GM08714 (cell line): Measurements from ENCODE around the gene GSE1.
"Not testable (repeated sequence)": the region's sequence is repeated elsewhere in the genome, so short reads cannot be mapped to it uniquely, and the experiment has no call there.

Experiments used
- H3K4me3 ChIP-seq: fragments of 200-500 bp; sonication (Bioruptor generic); 2 replicates; pipeline ENCODE4 v1.5.1; 2014; ENCODE audit warnings: mild to moderate bottlenecking, low read length, inconsistent platforms
- ZNF274 ChIP-seq: IDR thresholded peaks from 2 replicates; pipeline ENCODE4 v1.6.1; 2012; ENCODE audit warnings: mild to moderate bottlenecking, low read depth, low read length

The GSE1 gene

DNA sequence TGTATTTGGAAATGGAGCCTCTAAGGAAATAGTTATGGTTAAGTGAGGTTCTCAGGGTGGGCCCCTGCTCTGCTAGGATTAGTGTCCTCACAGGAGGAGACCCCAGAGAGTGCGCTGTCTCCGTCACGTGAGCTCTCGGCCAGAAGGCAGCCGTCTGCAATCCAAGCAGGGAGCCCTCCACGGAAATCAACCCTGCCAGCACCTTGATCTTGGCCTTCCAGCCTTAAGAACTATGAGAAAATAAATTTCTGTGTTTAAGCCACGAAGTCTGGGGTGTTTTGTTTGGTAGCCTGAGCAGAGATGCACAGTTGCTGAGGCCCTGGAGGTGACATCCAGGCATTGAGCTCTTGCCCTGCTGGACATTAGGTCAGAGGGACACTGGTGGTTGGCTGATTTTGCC, 32.4 kb upstream of the GSE1 start:
- no peak overlapping the region for H3K4me3 ChIP-seq
- no peak for TF ChIP-seq ZNF274

DNA sequence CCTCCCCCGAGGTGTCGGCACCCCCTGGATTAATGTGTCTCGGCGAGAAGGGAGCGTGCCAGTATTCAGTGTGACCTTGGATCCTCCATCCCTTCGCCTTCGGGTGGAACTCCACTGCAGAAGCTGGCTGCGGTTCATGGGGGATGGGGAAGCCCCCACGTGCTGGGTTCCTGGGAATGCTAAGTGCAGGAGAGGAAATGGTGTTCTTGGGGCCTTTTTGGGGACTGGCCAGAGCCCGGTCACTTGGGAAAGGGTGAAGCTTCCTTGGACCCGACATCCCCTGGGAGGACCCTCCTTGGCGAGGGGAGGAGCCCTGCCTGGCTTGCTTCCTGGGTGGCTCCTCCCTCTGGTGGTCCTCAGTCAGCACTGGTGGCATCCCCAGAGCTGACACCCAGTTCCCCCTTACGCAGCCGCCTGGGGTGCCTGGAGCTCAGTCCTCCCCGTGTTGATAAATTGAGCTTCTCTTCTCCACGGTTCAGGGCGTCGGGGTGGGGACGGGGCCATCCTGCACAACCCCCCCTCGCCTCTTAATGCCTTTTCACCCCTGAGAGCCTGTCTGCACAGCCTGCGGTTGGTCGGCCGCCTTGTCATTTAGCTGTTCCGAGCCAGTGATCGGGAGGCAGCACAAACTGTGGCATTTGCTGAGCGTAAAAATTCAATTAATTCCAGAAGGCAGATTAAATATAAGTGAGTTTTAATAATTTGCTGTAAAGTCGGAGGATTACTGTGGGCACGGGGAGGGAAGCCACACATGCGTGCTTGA, 30.7 kb upstream of the GSE1 start:
- TF ChIP-seq ZNF274: no peak
- no peak overlapping the region for H3K4me3 ChIP-seq

DNA sequence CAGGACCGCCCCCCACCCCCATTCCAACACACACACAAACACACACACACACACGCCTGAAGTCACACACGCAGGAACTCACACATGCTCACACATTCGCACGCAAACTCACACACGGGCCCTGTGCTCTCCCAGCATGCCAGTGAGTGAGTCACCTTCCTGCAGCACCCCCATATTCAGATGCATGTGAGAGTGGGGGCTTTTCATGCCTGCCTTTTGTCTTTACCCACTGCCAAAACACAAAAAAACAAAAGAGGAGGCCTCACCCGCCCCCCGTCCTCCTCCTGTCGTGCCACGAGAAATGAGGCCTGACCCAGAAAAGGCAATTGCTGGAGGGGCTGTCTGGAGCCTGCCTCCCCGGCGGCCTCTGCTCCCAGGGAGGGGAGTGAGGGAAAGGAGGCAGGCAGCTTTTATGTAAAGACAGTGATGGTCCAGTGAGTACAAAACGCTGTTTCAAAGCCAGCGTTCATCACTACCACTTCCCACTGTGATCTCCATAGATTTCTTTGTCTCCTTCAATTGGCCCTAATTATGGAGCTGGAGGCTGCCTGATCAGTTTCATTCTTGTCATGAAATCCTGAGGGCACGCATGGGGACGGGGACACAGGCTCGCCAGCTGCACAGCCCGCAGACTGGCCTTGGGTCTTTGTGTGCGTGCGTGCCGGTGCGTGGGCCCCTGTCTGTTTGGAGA, 29.5 kb upstream of the GSE1 start:
- TF ChIP-seq ZNF274: no peak
- no peak overlapping the region for H3K4me3 ChIP-seq

DNA sequence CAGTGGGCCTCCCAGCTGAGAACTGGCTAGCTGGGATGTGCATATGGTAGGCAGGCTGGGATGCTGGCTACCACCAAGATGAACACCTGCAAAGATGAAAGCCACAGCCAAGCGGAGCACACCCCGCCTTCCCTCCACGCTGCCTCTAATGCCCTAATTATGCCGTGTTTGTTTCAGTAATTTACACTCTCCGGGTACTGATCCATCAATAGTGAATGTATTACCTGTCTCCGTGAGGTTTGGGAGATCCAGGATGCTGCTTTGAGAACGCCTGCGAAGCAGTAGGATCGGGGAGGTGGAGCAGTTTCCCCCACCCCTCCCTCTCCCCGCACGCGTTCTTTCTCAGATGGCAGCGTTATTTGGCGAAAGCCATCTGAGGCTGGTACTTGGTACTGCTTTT, 28.9 kb upstream of the GSE1 start:
- TF ChIP-seq ZNF274: no peak
- H3K4me3 ChIP-seq: no peak overlapping the region

DNA sequence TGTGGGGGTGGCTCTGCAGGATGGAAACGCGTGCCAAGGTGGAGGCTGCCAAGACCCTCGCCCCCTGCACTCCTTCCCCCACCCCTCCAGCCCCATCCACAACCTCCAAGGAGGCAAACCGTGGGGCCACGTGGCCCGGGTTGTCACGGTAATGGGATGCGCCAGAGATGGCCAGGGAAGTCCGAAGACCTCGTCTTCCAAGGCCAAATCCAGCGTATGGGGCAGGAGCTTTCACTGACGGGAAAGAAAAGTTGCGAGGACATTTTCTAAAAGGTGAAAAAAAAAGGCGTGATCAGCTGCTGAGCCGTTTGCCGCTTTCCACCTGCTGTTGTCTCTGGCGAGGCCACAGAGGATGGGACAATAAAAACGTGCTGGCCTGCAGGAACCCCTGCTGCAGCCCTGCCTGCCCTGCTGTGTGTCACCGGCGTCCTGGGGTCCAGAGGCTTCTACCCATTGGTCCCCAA, 28.3 kb upstream of the GSE1 start:
- no peak overlapping the region for H3K4me3 ChIP-seq
- TF ChIP-seq ZNF274: no peak

DNA sequence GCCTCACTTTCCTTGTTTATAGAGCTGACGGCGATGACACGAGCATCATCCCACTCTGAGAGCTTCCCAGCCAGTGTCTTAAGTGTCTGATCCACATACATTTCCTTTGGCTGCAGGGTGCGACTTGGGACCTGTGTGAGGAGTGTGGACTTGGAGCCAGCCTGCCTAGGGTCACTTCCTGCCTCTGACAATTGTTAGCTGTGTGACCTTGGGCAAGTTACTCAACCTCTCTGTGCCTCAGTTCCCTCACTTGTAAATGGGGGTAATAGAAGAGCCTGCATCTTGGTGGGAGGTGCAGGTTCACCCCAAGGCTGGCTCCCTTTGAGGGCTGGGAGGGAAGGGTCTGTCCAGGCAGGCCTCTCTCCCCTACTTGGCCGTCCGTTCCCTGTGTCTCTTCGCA, 27.4 kb upstream of the GSE1 start:
- H3K4me3 ChIP-seq: no peak overlapping the region
- TF ChIP-seq ZNF274: no peak

DNA sequence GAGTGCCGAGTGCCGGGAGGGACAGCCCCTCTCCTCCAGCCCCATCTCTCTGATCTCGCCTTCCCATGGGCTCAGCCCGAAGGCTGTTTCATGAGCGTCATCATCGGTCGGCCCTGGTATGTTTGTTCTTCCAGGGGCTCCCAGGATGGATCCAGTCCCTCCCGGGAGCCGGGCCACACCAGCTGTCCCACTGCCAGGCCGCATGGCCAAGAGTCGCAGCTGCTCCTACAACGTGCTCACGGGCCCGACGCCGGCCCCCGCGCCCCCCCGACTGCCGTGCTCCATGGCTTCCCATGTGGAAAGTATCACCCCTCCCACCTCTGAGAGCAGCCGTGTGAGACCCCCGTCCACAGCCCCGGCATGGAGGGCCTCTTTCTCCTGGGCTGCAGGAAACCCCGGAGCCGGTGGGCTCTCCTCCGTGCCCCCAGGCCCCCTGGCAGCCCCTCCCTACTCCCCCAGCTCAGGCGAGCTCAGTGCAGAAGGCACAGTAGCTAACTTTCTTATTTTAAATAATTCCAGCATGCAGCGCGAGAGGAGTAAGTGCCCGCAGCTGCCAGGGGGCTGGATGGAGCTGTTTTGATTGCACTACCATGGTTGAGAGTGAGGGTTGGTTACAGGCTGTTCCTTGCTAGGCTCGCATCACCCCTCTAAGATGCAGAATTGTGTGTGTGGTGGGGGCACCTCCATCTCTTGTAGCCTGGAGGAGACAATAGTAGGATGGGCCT, 26.6 kb upstream of the GSE1 start:
- no peak overlapping the region for H3K4me3 ChIP-seq

DNA sequence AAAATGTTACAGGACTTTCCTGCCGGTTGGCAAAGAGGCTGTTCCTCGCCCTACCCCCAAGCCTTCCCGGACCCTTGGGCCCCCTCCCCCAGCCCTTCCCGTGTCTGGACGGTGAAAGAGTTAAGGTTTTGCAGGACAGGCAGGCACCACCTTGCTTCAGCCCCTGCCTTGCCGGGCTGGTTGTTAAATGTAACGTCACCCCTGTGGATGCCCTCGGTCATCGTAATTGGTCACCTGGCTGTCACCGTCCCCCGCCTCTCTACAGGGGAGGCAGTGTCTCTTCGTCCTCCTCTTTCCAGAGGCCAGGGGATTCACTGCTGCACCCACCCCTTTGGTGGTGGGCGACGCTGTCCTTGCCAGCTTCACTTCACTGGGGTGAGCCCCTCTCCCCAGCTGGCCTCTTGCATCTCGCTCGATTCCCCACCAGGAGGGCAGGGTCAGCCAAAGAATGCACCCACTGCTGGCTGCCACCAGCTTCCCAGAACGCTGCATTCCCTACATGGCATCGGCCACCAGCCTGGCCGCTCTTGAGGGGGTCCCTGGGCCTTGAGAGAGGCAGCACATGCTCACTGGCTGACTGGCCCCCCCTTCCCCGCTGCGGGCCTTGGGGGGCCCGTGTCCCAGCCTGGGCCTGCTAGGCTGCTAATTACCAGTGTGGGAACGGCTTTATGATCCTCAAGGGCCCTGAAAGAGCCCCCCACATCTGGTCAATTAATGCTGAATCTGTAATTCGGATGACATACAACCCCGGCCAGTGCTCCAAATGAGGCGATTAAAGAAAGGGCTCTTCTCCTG, 25.2 kb upstream of the GSE1 start:
- TF ChIP-seq ZNF274: no peak

More for the DNA sequence above, 26.6 kb upstream of the GSE1 start:
- no peak for TF ChIP-seq ZNF274

DNA sequence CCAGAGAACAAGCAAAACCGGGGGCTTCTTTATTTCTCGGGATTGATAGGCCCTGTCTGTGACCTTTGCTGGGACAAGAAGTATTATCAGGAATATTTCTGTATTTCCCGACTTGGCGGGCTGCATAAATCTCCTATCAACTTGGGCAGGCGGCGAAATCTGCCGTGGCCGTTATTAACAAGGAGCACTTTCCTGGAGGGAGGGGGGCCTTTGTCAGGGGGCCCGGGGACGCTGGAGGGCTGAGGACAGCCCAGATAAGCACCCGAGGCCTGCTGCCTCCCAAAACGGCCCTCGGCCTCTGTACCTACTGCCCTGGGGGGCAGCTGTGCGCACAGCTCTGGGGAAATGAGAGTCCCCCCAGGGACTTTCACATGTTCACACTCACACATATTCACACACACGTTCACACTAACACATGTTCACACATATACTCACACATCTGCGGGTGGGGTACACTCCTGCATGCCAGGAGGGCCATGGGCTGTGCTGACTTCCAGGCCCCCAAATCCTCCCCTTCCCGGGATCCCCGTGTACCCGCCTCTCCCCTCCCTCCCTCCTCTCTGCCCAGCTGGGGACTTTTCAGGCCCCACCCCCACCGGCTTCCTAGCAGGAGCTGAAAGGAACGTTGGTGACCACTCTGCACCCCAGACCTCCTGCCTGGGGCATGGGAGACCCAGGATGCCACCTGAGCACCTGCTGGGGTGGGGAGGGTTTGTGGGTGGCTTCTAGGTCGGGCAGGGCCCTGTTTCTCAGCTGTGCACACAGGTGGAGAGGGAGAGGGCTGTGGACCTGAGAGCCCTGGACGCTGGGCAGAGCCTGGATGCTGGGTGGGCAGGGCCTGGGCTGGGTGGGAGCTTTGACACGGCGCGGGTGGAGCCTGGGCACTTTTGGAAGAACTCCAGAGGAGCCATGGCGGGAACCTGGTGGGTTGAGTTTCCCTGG, 24.3 kb upstream of the GSE1 start:
- no peak for TF ChIP-seq ZNF274
- H3K4me3 ChIP-seq: no peak overlapping the region

More for the DNA sequence above, 25.2 kb upstream of the GSE1 start:
- no peak overlapping the region for H3K4me3 ChIP-seq

DNA sequence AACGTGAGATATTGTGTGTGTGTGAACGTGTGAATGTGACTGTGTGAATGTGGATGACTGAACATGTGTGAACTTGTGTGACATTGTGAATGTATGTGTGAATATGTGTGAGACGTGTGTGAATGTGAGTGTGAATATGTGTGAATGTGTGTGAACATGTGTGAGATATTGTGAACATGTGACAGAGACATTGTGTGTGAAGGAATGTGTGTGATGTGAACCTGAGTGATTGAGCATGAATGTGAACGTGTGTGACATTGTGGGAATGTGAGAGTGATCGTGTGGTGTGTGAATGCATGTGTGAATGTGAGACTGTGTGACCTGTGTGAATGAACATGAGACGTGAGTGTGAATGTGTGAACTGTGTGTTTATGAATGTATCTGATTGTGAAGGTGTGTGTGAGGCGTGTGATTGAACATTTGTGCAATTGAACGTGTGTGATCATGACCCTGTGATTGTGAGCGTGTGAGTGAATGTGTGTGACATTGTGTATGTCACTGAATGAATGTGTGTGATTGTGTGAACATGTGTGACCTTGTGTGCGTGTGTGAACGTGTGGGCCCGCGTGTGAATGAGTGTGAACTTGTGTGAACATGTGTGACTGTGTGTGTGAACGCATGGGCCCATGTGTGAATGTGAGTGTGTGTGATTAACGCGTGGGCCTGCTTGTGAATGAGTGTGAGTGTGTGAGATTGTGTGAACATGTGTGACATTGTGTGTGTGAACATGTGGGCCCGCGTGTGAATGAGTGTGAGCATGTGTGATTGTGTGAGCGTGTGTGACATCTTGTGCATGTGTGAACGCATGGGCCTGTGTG, 23.2 kb upstream of the GSE1 start:
- H3K4me3 ChIP-seq: no peak overlapping the region
- TF ChIP-seq ZNF274: no peak

DNA sequence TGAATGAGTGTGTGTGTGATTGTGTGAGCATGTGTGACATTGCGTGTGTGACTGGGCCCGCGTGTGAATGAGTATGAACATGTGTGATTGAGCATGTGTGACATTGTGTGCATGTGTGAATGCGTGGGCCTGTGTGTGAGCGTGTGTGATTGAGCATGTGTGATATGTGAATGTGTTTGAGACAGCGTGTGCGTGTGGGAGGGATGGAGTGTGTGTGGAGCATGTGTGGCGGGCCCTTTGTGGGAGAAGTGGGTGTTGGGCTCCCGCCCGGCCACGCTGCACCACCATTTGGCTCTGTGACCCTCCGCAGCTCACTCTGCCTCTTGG, 22.7 kb upstream of the GSE1 start:
- TF ChIP-seq ZNF274: no peak
- H3K4me3 ChIP-seq: no peak overlapping the region

DNA sequence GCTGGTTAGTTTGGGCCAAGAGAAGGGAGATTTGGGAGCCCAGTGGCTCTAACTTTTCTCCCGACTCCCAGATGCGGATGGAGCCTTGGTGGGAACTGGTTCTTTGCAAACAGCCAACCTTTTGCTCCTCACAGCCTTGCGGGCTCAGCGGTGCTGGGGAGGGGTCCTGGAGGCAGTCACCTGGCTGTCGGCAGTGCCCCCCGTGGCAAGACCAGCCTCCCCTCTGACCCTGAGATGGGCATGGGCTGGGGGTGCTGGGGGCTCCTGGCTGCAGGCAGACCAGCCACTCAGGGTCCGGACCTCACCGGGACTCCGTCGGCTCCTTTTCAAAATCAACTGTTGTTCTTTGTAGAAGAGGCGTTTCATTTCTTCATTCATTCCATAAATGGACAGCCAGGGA, 21.7 kb upstream of the GSE1 start:
- no peak overlapping the region for H3K4me3 ChIP-seq
- TF ChIP-seq ZNF274: no peak

DNA sequence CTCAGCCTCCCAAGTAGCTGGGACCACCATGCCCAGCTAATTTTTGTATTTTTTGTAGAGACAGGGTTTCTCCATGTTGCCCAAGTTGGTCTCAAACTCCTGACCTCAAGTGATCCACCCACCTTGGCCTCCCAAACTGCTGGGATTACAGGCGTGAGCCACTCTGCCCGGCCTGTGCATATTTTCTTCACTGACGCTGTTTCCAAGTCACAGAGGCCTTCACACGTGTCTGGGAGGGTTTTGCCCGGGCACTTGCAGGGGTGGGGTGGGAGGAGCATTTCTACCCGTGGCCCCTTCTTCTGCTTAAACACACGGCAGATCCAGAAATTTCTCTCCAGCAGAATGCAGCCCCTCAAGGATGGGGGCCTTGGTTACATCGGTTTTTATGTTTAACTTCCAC, 20.8 kb upstream of the GSE1 start:
- not testable (repeated sequence) for H3K4me3 ChIP-seq
